Loucy (cell line): ENCODE data around the gene RGS9.

Experiments
- H2AFZ ChIP-seq: fragments of 200-600 bp; sonication (generic); 2 replicates; pipeline ENCODE4 v1.6.0; 2016; ENCODE audit warnings: antibody characterized with exemption, mild to moderate bottlenecking, low read length, moderate library complexity
- H3F3A ChIP-seq: fragments of 200-600 bp; 2 replicates; pipeline ENCODE4 v1.6.0; 2016; ENCODE audit warnings: antibody characterized with exemption, low read depth, mild to moderate bottlenecking
- H3K27me3 ChIP-seq: fragments of 200-600 bp; sonication (generic); 2 replicates; pipeline ENCODE4 v1.6.1; 2014; ENCODE audit warnings: low read length, mild to moderate bottlenecking; ENCODE audit not compliant: insufficient read depth, poor library complexity, severe bottlenecking
- H3K36me3 ChIP-seq: fragments of 200-600 bp; sonication (generic); 2 replicates; pipeline ENCODE4 v1.6.1; 2016; ENCODE audit warnings: low read length; ENCODE audit not compliant: insufficient read depth
- H3K4me1 ChIP-seq: fragments of 200-600 bp; sonication (generic); 2 replicates; pipeline ENCODE4 v1.5.1; 2014; ENCODE audit warnings: low read length, mild to moderate bottlenecking; ENCODE audit not compliant: insufficient read depth, poor library complexity, severe bottlenecking
- H3K4me2 ChIP-seq: fragments of 200-600 bp; sonication (generic); 2 replicates; pipeline ENCODE4 v1.6.0; 2014; ENCODE audit warnings: antibody characterized with exemption, low read length, low read depth, mild to moderate bottlenecking; ENCODE audit not compliant: poor library complexity, severe bottlenecking
- H3K4me3 ChIP-seq: fragments of 200-600 bp; sonication (generic); 2 replicates; pipeline ENCODE4 v1.5.1; 2014; ENCODE audit warnings: low read length, mild to moderate bottlenecking, mixed read lengths; ENCODE audit not compliant: poor library complexity, severe bottlenecking
- H3K79me2 ChIP-seq: fragments of 200-600 bp; sonication (generic); 2 replicates; pipeline ENCODE4 v1.6.1; 2014; ENCODE audit warnings: low read length; ENCODE audit not compliant: insufficient read depth
- H3K9ac ChIP-seq: fragments of 200-600 bp; sonication (generic); 2 replicates; pipeline ENCODE4 v1.6.0; 2014; ENCODE audit warnings: mild to moderate bottlenecking, low read depth, low read length, moderate library complexity; ENCODE audit not compliant: poor library complexity, severe bottlenecking
- H3K9me2 ChIP-seq: fragments of 200-600 bp; sonication (generic); replicated peaks from 2 replicates; pipeline ENCODE4 v1.6.1; 2016; ENCODE audit warnings: low read depth, low read length, mixed read lengths
- H3K9me3 ChIP-seq: fragments of 200-600 bp; sonication (generic); 2 replicates; pipeline ENCODE4 v1.6.1; 2014; ENCODE audit warnings: mild to moderate bottlenecking, antibody characterized with exemption, low read length, low read depth; ENCODE audit not compliant: insufficient read depth
- H4K20me1 ChIP-seq: fragments of 200-600 bp; sonication (generic); 2 replicates; pipeline ENCODE4 v1.6.0; 2014; ENCODE audit warnings: antibody characterized with exemption, low read length, mild to moderate bottlenecking; ENCODE audit not compliant: insufficient read depth, poor library complexity, severe bottlenecking
- EZH2phosphoT487 ChIP-seq: fragments of 200-600 bp; IDR thresholded peaks from 2 replicates; pipeline ENCODE4 v1.6.1; 2018; ENCODE audit warnings: antibody characterized with exemption, mild to moderate bottlenecking, moderate library complexity, borderline replicate concordance
- TF ChIP-seq, protein P1 (sequence below): fragments of 200-600 bp; sonication (generic); conservative IDR thresholded peaks from 2 replicates; pipeline ENCODE4 v1.5.1; 2014; ENCODE audit warnings: mild to moderate bottlenecking, antibody characterized with exemption, low read length

The RGS9 gene

DNA sequence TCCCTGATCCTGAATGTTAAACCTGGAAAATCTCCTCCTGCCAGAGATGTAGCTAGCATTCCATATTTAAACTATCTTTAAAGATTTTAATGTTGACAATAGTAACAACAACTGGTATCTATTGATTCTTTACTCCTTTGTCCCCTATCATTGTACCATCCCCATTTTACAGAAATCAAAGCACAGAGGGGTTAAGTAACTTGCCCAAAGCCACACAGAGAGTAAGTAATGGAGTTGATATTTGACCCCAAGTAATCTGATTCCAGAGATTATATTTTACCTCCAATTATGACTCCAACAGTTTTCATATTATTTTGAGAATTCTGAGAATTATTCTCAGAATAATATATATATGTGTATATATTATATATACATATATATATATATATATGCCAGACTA, 37.7 kb upstream of the RGS9 start:
- H3K9me3 ChIP-seq: no peaks in the 10 kb centered on the region
- no peaks in the 10 kb centered on the region for H3K27me3 ChIP-seq
- no peak overlapping the region for H3K4me3 ChIP-seq
- H3K9me2 ChIP-seq: no peaks in the 10 kb centered on the region
- TF ChIP-seq, protein P1, sequence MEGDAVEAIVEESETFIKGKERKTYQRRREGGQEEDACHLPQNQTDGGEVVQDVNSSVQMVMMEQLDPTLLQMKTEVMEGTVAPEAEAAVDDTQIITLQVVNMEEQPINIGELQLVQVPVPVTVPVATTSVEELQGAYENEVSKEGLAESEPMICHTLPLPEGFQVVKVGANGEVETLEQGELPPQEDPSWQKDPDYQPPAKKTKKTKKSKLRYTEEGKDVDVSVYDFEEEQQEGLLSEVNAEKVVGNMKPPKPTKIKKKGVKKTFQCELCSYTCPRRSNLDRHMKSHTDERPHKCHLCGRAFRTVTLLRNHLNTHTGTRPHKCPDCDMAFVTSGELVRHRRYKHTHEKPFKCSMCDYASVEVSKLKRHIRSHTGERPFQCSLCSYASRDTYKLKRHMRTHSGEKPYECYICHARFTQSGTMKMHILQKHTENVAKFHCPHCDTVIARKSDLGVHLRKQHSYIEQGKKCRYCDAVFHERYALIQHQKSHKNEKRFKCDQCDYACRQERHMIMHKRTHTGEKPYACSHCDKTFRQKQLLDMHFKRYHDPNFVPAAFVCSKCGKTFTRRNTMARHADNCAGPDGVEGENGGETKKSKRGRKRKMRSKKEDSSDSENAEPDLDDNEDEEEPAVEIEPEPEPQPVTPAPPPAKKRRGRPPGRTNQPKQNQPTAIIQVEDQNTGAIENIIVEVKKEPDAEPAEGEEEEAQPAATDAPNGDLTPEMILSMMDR: no peak
- TF ChIP-seq EZH2phosphoT487: no peak
- no peak overlapping the region for H2AFZ ChIP-seq
- H3K36me3 ChIP-seq: no peaks in the 10 kb centered on the region
- H3K79me2 ChIP-seq: no peaks in the 10 kb centered on the region
- H4K20me1 ChIP-seq: no peaks in the 10 kb centered on the region
- H3K4me1 ChIP-seq: peaks cover 34% of the 10 kb centered on the region
- peaks cover 6% of the 10 kb centered on the region; the same call in 1 of the 2 replicates for H3F3A ChIP-seq
- no peak overlapping the region for H3K9ac ChIP-seq
- H3K4me2 ChIP-seq: no peak overlapping the region

DNA sequence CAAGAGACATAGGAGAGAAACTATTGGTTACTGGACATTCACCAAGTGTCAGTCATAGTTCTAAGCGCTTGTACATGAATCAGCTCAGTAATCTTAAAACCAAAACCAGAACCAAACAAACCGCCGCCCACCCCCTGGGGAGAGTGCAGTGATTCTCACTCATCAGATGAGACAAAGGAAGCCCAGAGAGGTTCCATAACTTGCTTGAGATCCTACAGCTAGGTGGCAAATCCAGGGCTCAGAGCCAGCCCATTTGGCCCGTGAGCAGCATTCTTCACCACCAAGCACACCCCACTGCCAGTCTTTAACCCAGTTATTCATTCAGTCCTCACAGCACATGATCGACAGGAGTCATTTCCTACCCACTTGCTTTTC, 37.2 kb upstream of the RGS9 start:
- H4K20me1 ChIP-seq: no peaks in the 10 kb centered on the region
- H3K9me3 ChIP-seq: no peaks in the 10 kb centered on the region
- H2AFZ ChIP-seq: peak overlapping the region; percentile 90
- peak overlapping the region; percentile 73 for H3K4me3 ChIP-seq
- H3K27me3 ChIP-seq: no peaks in the 10 kb centered on the region
- peak overlapping the region; percentile 67 for H3K9ac ChIP-seq
- H3K9me2 ChIP-seq: no peaks in the 10 kb centered on the region
- peak overlapping the region; percentile 82 for H3K4me2 ChIP-seq
- TF ChIP-seq EZH2phosphoT487: no peak
- TF ChIP-seq, protein P1: no peak
- peaks cover 34% of the 10 kb centered on the region for H3K4me1 ChIP-seq
- H3K36me3 ChIP-seq: no peaks in the 10 kb centered on the region
- peaks cover 6% of the 10 kb centered on the region; the same call in 1 of the 2 replicates for H3F3A ChIP-seq
- no peaks in the 10 kb centered on the region for H3K79me2 ChIP-seq

DNA sequence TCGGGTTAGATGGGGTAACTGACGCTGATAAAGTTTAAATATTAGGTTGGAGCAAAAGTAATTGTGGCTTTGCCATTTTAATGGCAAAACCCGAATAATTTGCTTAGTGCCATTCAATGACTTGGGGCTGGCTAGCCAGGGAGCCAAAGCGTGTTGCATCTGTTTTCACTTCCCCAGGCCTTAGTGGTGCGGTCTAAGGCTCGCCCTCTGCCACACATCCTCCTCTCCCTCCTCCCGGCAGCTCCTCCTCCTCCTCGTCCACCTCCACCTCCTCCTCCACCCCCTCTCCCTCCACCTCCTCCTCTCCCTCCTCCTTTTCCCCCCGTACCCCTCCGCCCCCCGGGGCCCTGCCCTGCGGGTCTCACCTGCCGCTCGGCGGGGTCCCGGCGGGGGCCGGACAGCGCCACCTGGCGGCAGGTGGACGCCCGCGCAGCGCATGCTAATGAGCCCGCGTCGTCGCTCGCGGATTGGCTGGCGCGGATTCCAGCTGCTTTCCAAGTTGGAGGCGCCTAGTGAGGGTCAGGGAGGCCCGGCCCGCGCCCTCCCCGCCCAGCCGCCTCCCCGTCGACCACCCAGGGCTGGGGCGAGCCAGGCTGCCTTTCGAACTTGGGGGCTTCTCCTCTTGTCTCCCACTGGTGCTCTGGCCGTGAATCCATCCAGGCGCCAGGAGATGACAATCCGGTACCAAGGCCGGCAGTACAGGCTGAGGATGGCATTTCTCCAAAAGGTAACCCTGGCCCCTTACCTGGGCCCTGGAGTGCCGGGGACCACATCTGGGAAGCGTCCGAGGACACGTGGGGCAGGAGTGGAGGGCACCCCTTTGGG, 36.6 kb upstream of the RGS9 start:
- Histone ChIP-seq H3K9ac (peak overlapping the region; percentile 67), H3K9me2 (no peaks in the 10 kb centered on the region), H3K4me3 (peak overlapping the region; percentile 73), H3K4me1 (peaks cover 34% of the 10 kb centered on the region), H3K79me2 (no peaks in the 10 kb centered on the region), H2AFZ (peak overlapping the region; percentile 90), H3F3A (peaks cover 6% of the 10 kb centered on the region; the same call in 1 of the 2 replicates), H3K27me3 (no peaks in the 10 kb centered on the region), H3K36me3 (no peaks in the 10 kb centered on the region), H4K20me1 (no peaks in the 10 kb centered on the region), H3K4me2 (peak overlapping the region; percentile 82), H3K9me3 (no peaks in the 10 kb centered on the region)
- TF ChIP-seq, protein P1: peak; percentile 82
- no peak for TF ChIP-seq EZH2phosphoT487
